Parathyroid adenoma (tissue), 2 donors: Measurements from ENCODE around the gene ZNF883.
A peak's percentile ranks its signal among the peaks of the same experiment; 100 is the strongest.

Experiments
- H2AFZ ChIP-seq: fragments of 300-600 bp; sonication (generic); one replicate; pipeline ENCODE4 v1.7.0; 2017; ENCODE audit warnings: antibody characterized with exemption, mild to moderate bottlenecking
- H3K27ac ChIP-seq: fragments of 300-600 bp; sonication (generic); one replicate; pipeline ENCODE4 v1.7.0; 2017
- H3K27me3 ChIP-seq: fragments of 300-600 bp; sonication (generic); one replicate; pipeline ENCODE4 v1.7.0; 2017; ENCODE audit warnings: low read length; ENCODE audit not compliant: control insufficient read depth, insufficient read depth
- H3K36me3 ChIP-seq: fragments of 300-600 bp; sonication (generic); one replicate; pipeline ENCODE4 v1.7.0; 2017; ENCODE audit warnings: low read length; ENCODE audit not compliant: control insufficient read depth, insufficient read depth
- H3K4me1 ChIP-seq: fragments of 300-600 bp; sonication (generic); one replicate; pipeline ENCODE4 v1.7.0; 2017; ENCODE audit warnings: control low read depth
- H3K4me2 ChIP-seq: fragments of 300-600 bp; sonication (generic); one replicate; pipeline ENCODE4 v1.7.0; 2017; ENCODE audit warnings: low read length
- H3K4me3 ChIP-seq: fragments of 300-600 bp; sonication (generic); one replicate; pipeline ENCODE4 v1.7.0; 2017; ENCODE audit warnings: low read depth, low read length
- H3K79me2 ChIP-seq: fragments of 300-600 bp; sonication (generic); one replicate; pipeline ENCODE4 v1.7.0; 2017; ENCODE audit warnings: control low read depth
- H3K9ac ChIP-seq: fragments of 300-600 bp; sonication (generic); one replicate; pipeline ENCODE4 v1.7.0; 2017; ENCODE audit warnings: mild to moderate bottlenecking
- H3K9me3 ChIP-seq: fragments of 300-600 bp; sonication (generic); one replicate; pipeline ENCODE4 v1.7.0; 2017; ENCODE audit warnings: low read length; ENCODE audit not compliant: control insufficient read depth
- TF ChIP-seq, protein P1 (sequence below): fragments of 300-600 bp; sonication (generic); IDR thresholded peaks from one replicate; pipeline ENCODE4 v1.7.0; 2017; ENCODE audit warnings: antibody characterized with exemption, mild to moderate bottlenecking
- donor health status: primary hyperparathyroidism.

Gene ZNF883

DNA sequence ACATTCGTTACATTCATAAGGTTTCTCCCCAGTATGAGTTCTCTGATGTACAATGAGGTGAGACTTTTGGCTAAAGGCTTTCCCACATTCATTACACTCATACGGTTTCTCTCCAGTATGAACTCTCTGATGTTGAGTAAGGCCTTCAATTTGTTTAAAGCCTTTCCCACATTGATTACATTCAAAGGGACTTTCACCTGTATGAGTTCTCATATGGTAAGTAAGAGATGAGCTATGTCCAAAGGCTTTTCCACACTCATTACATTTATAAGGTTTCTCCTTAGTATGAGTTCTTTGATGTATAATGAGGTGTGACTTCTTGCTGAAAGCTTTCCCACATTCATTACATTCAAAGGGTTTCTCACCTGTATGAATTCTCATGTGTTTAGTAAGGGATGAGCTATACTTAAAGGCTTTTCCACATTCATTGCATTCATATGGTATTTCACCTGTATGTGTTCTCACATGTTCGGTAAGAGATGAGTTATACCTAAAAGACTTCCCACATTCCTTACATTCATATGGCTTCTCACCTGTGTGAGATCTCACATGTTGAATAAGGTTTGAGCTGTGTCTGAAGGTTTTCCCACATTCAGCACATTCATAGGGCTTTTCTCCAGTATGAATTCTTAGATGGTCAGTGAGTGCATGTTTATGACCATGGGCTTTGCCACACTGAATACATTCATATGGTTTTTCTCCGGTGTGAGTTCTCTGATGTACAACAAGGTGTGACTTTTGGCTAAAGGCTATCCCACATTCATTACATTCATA is 31.1 kb upstream of the ZNF883 start:
- H3K9ac ChIP-seq, result no peak overlapping the region
- H3K79me2 ChIP-seq, result no peaks in the 10 kb centered on the region
- no peaks in the 10 kb centered on the region for H3K4me1 ChIP-seq
- H3K27me3 ChIP-seq, result no peaks in the 10 kb centered on the region
- peaks cover 22% of the 10 kb centered on the region for H3K9me3 ChIP-seq
- H2AFZ ChIP-seq, result no peak overlapping the region
- TF ChIP-seq, protein P1, sequence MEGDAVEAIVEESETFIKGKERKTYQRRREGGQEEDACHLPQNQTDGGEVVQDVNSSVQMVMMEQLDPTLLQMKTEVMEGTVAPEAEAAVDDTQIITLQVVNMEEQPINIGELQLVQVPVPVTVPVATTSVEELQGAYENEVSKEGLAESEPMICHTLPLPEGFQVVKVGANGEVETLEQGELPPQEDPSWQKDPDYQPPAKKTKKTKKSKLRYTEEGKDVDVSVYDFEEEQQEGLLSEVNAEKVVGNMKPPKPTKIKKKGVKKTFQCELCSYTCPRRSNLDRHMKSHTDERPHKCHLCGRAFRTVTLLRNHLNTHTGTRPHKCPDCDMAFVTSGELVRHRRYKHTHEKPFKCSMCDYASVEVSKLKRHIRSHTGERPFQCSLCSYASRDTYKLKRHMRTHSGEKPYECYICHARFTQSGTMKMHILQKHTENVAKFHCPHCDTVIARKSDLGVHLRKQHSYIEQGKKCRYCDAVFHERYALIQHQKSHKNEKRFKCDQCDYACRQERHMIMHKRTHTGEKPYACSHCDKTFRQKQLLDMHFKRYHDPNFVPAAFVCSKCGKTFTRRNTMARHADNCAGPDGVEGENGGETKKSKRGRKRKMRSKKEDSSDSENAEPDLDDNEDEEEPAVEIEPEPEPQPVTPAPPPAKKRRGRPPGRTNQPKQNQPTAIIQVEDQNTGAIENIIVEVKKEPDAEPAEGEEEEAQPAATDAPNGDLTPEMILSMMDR, result no peak
- no peak overlapping the region for H3K27ac ChIP-seq
- peaks cover 30% of the 10 kb centered on the region for H3K36me3 ChIP-seq
- H3K4me2 ChIP-seq, result no peak overlapping the region
- H3K4me3 ChIP-seq, result no peak overlapping the region

DNA sequence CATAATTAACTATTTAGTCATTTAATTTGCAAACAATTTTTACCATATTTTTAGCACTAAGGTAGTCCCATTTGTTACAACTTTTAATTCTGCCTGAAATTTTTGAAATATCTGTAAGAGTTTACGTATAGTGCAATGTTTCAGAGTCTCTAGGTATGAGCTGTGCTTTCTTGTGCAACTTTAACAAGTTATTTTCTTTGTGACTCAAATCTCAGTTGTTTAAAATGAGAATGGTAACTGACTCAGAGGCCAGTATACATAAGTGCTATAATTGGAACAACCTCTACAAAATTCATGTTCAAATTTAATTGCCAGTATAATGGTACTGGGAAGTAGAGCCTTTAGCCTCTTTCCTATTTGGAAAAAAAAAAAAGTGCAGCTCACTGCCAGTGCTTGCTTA is 14.2 kb upstream of the ZNF883 start:
- Histone ChIP-seq H3K9me3 (no peaks in the 10 kb centered on the region), H3K36me3 (no peaks in the 10 kb centered on the region), H3K79me2 (no peaks in the 10 kb centered on the region), H3K27ac (no peak overlapping the region), H3K4me2 (no peak overlapping the region), H2AFZ (no peak overlapping the region), H3K9ac (no peak overlapping the region), H3K4me3 (no peak overlapping the region), H3K4me1 (no peaks in the 10 kb centered on the region), H3K27me3 (no peaks in the 10 kb centered on the region)
- TF ChIP-seq, protein P1, result no peak

DNA sequence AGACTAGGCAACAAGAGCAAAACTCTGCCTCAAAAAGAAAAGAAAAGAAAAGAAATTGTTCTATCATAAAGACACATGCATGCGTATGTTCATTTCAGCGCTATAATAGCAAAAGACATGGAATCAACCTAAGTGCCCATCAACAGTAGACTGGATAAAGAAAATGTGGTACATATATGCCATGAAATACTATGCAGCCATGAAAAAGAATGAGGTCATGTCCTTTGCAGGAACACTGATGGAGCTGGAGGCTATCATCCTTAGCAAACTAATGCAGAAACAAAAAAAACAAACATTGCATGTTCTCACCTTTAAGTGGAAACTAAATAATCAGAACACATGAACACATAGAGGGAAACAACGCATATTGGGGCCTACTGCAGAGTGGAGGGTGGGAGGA is 6.3 kb upstream of the ZNF883 start:
- Histone ChIP-seq H2AFZ (no peak overlapping the region), H3K4me2 (no peak overlapping the region), H3K4me1 (no peaks in the 10 kb centered on the region), H3K36me3 (no peaks in the 10 kb centered on the region), H3K27me3 (no peaks in the 10 kb centered on the region), H3K27ac (no peak overlapping the region), H3K9me3 (no peaks in the 10 kb centered on the region), H3K4me3 (no peak overlapping the region), H3K9ac (no peak overlapping the region), H3K79me2 (no peaks in the 10 kb centered on the region)
- TF ChIP-seq, protein P1, result no peak

DNA sequence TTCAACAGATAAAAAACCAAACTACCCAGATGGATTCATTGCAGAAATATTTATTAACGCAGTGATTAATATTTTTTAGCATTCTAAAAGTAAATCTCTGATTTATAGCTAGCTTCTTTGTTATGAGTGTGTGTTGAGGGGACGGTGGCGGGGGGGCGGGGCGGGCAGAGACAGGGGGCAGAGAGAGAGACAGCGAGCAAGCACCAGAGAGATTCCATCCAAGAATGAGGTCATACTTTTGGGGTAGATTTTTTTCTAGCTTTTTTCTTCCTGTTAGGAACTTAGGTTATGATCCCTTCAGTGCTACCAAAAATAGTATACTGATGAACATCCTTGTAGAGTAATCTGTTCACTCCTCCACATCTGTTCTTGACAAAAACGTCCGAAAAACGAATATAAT is 500 bp upstream of the ZNF883 start:
- Histone ChIP-seq H2AFZ (no peak overlapping the region), H3K27me3 (no peaks in the 10 kb centered on the region), H3K9ac (no peak overlapping the region), H3K4me3 (peak overlapping the region; percentile 58), H3K79me2 (no peaks in the 10 kb centered on the region), H3K27ac (no peak overlapping the region), H3K9me3 (no peaks in the 10 kb centered on the region), H3K36me3 (no peaks in the 10 kb centered on the region), H3K4me2 (peak overlapping the region; percentile 86), H3K4me1 (no peaks in the 10 kb centered on the region)
- TF ChIP-seq, protein P1, result no peak

DNA sequence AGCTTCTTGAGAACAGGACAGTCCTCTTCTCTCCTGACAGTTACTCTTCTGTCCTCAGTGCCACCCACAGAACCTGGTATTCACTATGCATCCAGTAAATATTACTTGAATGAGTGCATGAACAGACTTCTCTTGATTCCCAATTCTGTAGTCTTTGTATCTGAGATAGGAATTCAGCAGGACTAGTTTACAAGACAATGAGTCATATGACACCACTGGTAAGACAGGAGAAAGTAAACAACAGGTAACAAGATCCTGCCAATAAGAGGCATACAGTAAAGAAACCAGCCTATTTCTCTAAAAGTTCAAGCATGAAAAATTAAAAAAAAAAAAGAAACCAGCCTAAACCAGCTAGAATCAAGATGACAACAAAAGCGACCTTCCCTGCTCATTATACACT is 6.2 kb downstream of the ZNF883 start:
- H3K9me3 ChIP-seq, result no peaks in the 10 kb centered on the region
- no peak overlapping the region for H3K4me3 ChIP-seq
- no peak overlapping the region for H3K27ac ChIP-seq
- H3K27me3 ChIP-seq, result no peaks in the 10 kb centered on the region
- H3K4me2 ChIP-seq, result no peak overlapping the region
- H3K79me2 ChIP-seq, result no peaks in the 10 kb centered on the region
- TF ChIP-seq, protein P1, result no peak
- H3K9ac ChIP-seq, result no peak overlapping the region
- peaks cover 2% of the 10 kb centered on the region for H3K36me3 ChIP-seq
- no peaks in the 10 kb centered on the region for H3K4me1 ChIP-seq
- H2AFZ ChIP-seq, result no peak overlapping the region
